Measurements from ENCODE around the gene TMPRSS6.

GRCh38 chr22:37033605-37034430 is 75.7 kb downstream of the TMPRSS6 start:
- TF ChIP-seq CTCF (conservative IDR thresholded peaks at IDR 0.05 in 1 of 2, IDR thresholded peaks at IDR 0.05 in 1 of 2; ENCODE audit: extremely low read depth in 1 of 2, insufficient read depth in 1 of 2, low read depth in 1 of 2, low read length in 2 of 2) (no peak), EZH2 (IDR thresholded peaks at IDR 0.05; ENCODE audit: borderline replicate concordance, low read length) (no peak)

Measured in mammary epithelial cell (primary cell).